Middle frontal gyrus (tissue), 1 donor: ENCODE data around the gene GSTA5.
"Not testable (repeated sequence)": the region's sequence is repeated elsewhere in the genome, so short reads cannot be mapped to it uniquely, and the experiment has no call there.

Experiments used
- DNase-seq: peaks from one replicate; pipeline ENCODE4 v3.0.0-alpha.2; 2015; ENCODE audit warnings: low spot score; ENCODE audit errors: extremely low spot score

The GSTA5 gene

GRCh38 chr6:52789658-52790057, 51.0 kb downstream of the GSTA5 start:
- DNase-seq: not testable (repeated sequence)

- no peak for DNase-seq
Observed at GRCh38 chr6:52788478-52788877, 52.1 kb downstream of the GSTA5 start.

- no peak for DNase-seq
Observed at GRCh38 chr6:52787917-52788316, 52.7 kb downstream of the GSTA5 start.

GRCh38 chr6:52786249-52786956, 54.2 kb downstream of the GSTA5 start:
- no peak for DNase-seq

GRCh38 chr6:52782696-52783274, 57.8 kb downstream of the GSTA5 start:
- DNase-seq: not testable (repeated sequence)

- not testable (repeated sequence) for DNase-seq
Observed at GRCh38 chr6:52782209-52782608, 58.4 kb downstream of the GSTA5 start.
